HG02852 (cell line): ENCODE results near the gene FAM98C.
"Not testable (repeated sequence)": the region's sequence is repeated elsewhere in the genome, so short reads cannot be mapped to it uniquely, and the experiment has no call there.

Experiments used
- ATAC-seq: cut with Tn5 transposase; IDR thresholded peaks from one replicate; pipeline ENCODE4 v1.9.1; 2021; ENCODE audit warnings: mild to moderate bottlenecking, moderate library complexity; ENCODE audit not compliant: unreplicated experiment

Gene FAM98C

GRCh38 chr19:38425222-38425809, 22.4 kb downstream of the FAM98C start:
- ATAC-seq: no peak

GRCh38 chr19:38425810-38426466, 23.0 kb downstream of the FAM98C start, which contains the start of gene RASGRP4:
Gene RASGRP4, minus strand, starts transcription at chr19:38426219. Its CDS starts 128 bp downstream, at chr19:38426091.
- ATAC-seq: no peak

DNA sequence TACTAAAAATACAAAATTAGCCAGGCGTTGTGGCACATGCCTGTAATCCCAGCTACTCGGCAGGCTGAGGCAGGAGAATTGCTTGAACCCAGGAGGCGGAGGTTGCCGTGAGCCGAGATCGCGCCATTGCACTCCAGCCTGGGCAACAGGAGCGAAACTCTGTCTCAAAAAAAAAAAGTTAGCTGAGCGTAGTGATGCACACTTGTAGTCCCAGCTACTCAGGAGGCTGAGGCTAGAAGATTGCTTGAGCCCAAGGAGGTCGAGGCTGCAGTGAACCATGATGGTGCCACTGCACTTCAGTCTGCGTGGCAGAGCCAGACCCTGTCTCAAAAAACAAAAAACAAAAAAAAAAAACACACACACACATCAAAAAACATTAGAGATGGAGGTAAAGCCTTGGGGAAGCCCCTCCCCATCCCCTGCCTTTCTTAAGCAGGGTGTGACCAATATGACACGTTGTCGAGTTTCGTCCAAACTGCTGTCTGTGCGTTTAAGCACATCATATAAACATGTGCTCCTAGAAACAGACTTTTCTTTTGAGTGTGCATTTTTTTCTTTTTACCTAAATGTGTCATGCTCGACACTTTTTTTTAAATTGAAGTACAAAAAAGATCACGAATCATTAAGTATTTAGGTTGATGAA, 24.3 kb downstream of the FAM98C start:
- not testable (repeated sequence) for ATAC-seq

DNA sequence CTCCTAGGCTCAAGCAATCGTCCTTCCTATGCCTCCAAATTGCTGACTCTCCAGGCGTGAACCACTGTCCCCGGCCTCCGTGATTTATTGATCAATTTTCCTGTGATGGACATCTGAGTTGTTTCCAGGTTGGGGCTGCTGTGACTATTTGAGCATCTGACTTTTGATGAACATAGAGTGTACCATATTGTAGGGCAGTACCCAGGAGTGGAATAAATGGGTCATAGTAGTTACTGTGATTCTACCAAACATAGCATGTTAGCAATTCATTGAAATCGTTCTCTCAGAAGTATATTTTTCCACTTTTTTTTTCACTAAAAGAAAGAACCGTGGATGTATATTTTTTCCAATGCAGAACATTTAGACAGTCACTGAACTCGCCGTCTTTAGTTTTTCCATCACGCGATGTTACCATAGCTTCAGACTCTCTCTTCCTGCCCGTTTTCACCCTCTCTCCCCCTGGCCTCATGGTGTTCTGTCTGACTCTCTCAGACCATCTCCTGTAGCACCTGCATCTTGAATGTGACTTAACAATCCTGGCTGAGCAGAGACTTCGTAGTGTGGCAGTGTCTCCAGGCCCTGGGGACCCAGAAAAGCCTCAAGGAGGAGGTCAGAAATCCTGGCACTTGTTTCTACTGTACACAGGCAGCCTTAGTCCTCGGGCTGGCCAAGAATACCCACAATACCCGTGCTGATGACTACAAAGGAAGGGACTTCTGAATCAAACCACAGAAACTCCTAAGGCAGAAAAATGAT, 26.3 kb downstream of the FAM98C start:
- ATAC-seq: no peak

- no peak for ATAC-seq
Observed at GRCh38 chr19:38429811-38430156, 26.9 kb downstream of the FAM98C start.

DNA sequence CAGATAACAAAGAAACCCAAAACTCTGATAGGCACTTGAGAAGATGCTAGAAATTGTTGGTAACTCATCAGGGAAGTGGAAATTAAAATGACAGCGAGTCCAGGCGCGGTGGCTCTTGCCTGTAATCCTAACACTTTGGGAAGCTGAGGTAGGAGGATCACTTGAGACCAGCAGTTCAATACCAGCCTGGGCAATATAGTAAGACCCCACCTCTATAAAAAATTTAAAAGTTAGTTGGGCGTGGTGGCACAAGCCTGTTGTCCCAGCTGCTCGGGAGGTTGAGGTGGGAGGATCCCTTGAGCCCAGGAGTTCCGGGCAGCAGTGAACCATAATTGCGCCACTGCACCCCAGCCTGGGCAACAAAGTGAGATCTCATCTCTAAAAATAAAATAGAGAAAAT, 28.0 kb downstream of the FAM98C start:
- no peak for ATAC-seq

DNA sequence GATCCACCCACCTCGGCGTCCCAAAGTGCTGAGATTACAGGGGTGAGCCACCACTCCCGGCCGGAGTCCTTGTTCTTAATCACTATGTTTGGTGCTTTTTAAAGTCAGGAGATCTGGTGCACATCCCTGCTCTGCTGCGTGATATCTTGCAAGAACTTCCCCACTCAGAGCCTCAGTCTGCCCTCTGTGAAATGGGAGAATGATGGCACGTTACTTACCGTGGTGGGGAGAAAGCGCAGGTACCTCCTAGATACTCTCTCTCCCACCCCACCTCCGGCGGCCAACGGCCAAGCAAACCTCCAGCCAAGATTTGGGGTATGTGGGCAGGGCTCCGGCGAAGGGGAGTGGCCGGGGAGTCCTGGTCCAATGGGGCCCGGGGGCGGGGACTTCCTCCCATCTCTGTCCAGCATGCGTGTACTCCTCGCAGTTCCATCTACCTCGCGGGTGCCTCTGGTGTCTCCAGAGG, 30.4 kb downstream of the FAM98C start, which contains the start of gene RYR1:
RYR1 (plus strand) TSS at position 424 of the 466 bp plus-strand sequence. CDS start 139 bp downstream, outside the sequence.
- ATAC-seq: no peak

DNA sequence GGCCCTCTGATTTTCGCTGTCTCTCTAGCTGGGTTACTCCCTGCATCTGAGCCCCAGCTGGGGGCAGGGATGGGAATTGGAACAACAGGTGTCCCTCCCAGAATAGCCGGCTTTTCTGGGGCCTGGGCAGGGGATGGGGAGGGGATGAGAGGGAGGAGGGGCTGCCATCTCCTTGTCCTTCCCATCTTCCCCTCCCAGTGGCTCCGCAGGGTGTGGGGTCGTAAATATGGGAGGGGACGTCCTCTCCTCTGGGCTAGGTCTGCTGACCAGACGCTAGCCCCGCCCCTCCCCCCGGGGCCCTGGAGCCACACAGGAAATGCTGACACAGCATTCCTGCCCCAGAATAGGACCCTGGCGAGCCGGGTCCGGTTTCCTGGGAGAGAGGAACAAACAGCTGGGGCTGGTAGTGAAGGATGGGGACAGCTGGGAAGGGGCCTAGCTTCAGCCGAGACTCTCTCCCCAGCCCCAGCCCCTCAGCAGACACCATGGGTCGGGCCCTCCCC, 31.7 kb downstream of the FAM98C start:
- ATAC-seq: no peak

- ATAC-seq: no peak
Observed at GRCh38 chr19:38437295-38437694, 34.4 kb downstream of the FAM98C start.

DNA sequence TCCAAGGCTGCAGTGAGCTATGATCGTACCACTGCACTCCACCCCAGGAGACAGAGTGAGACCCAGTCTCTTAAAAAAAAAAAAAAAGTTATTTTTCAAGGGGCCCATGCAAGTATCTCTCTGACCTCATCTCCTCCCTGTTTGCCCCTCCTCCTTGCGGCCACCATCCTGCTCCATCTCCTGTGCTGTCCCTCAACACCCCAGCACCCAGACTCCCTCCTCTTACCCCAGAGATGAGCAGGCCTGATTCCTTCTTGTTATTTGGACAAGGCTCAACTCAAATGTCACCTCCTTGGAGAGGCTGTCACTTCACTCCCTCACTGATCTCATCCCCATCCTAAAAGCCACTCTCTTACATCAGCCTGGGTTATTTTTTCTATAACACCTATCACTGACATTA, 35.0 kb downstream of the FAM98C start:
- no peak for ATAC-seq

DNA sequence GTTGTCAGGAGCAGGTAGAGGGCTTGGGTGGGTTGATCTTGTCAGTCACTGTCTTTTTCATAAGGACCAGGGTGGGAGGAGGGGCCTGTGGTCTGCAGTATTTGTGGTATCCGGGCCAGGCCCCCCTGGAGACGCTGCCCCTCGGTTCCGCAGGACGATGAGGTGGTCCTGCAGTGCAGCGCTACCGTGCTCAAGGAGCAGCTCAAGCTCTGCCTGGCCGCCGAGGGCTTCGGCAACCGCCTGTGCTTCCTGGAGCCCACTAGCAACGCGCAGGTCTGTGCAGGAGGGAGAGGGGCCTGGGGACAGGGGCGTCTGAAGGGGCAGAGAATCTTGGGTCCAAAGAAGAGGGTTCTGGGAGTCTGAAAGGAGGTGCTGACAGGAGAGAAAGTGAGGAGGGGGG, 37.7 kb downstream of the FAM98C start:
- no peak for ATAC-seq

- ATAC-seq: no peak
Observed at GRCh38 chr19:38441657-38442348, 38.9 kb downstream of the FAM98C start.

- ATAC-seq: no peak
Observed at GRCh38 chr19:38442736-38443135, 39.8 kb downstream of the FAM98C start.

DNA sequence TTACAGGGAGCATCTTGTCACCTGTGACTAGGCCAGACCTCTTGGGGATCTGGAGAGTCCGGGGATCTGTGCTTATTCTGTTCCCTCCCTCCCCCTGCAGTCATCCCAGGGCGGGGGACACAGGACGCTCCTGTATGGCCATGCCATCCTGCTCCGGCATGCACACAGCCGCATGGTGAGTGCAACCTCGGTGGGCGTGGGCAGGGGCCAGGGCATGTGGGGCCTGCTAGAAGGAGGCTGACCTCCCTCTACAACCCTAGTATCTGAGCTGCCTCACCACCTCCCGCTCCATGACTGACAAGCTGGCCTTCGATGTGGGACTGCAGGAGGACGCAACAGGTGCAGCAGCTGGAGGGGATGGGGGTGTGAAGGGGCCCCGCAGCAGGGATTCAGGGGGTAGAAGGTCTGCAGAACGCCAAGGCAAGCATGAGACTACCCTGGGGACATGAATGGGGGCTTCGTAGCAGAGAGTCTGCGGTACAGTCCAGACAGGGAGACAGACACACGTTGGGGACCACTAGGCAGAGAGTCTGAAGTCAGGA, 40.6 kb downstream of the FAM98C start:
- no peak for ATAC-seq

- ATAC-seq: no peak
Observed at GRCh38 chr19:38444026-38444425, 41.1 kb downstream of the FAM98C start.

GRCh38 chr19:38445362-38445761, 42.5 kb downstream of the FAM98C start:
- ATAC-seq: no peak

DNA sequence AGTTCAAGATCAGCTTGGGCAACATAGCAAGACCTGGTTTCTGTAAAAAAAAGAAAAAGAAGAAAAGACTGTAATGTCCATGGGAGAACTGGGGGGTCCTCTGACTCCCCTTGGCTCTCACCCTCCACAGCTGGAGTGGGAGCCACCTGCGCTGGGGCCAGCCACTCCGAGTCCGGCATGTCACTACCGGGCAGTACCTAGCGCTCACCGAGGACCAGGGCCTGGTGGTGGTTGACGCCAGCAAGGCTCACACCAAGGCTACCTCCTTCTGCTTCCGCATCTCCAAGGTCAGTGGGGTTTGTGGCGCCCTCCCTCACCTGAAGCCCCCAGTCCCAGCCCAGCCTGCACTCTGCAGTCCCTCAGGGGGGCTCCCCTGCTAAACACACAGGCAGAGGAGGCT, 45.3 kb downstream of the FAM98C start:
- ATAC-seq: no peak

GRCh38 chr19:38449518-38449917, 46.6 kb downstream of the FAM98C start:
- no peak for ATAC-seq

DNA sequence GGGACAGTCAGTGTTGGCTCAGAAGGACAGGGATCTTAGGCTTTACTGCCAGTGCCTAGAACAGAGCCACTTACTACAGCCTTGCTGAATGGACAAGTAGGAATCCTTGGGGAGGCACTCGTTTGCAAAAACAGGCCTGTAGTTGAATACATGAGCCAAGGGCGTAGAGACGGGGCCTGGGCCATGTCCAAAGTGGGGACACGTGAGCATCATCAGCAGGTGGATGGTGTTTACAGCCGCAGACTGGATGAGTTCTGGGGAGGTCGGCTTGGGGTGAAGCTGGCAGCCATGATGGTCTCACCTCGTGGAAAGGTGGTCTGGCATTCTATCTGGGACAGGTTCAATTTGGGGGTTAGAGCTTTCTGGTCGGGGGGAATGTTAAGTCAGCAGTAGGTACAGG, 48.1 kb downstream of the FAM98C start:
- ATAC-seq: no peak

DNA sequence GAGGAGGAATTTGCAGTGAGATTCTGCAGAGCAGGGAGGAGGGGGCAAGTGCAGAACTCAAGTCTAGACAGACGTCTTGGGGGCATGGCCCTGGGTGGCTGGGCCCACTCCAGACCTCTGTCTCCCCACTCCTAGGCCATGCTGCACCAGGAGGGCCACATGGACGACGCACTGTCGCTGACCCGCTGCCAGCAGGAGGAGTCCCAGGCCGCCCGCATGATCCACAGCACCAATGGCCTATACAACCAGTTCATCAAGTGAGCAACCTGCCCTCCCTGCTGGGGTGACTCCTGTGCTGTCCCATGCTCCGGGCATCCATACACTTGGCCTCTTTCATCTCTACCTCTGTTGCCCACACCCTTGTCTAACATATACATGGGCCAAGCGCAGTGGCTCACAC, 48.7 kb downstream of the FAM98C start:
- ATAC-seq: no peak
